GM18873 (cell line): ENCODE measurements around the gene GALNT15.

Experiments used
- ATAC-seq: cut with Tn5 transposase; IDR thresholded peaks from one replicate; pipeline ENCODE4 v1.9.1; 2021; ENCODE audit warnings: mild to moderate bottlenecking, moderate library complexity, moderate number of reproducible peaks; ENCODE audit not compliant: unreplicated experiment, low FRiP score

Gene GALNT15

GRCh38 chr3:16216373-16216935 is 42.0 kb downstream of the GALNT15 start:
- no peak for ATAC-seq

GRCh38 chr3:16219777-16220176 is 45.3 kb downstream of the GALNT15 start:
- ATAC-seq = no peak

- no peak for ATAC-seq
Measured at GRCh38 chr3:16221990-16222389, 47.5 kb downstream of the GALNT15 start.

- no peak for ATAC-seq
Measured at GRCh38 chr3:16222547-16222946, 48.1 kb downstream of the GALNT15 start.

GRCh38 chr3:16224325-16224724 is 49.8 kb downstream of the GALNT15 start:
- ATAC-seq = no peak

- no peak for ATAC-seq
Measured at GRCh38 chr3:16227566-16227965, 53.1 kb downstream of the GALNT15 start.

- no peak for ATAC-seq
Measured at GRCh38 chr3:16229681-16230080, 55.2 kb downstream of the GALNT15 start.

- ATAC-seq = no peak
Measured at GRCh38 chr3:16231983-16232382, 57.5 kb downstream of the GALNT15 start.

- ATAC-seq = no peak
Measured at GRCh38 chr3:16233806-16234205, 59.3 kb downstream of the GALNT15 start.

GRCh38 chr3:16234281-16234680 is 59.8 kb downstream of the GALNT15 start:
- ATAC-seq = no peak

- no peak for ATAC-seq
Measured at GRCh38 chr3:16236030-16236639, 61.7 kb downstream of the GALNT15 start.

GRCh38 chr3:16236856-16237393 is 62.4 kb downstream of the GALNT15 start:
- no peak for ATAC-seq

- ATAC-seq = no peak
Measured at GRCh38 chr3:16239086-16239770, 64.7 kb downstream of the GALNT15 start.

GRCh38 chr3:16239780-16240179 is 65.3 kb downstream of the GALNT15 start:
- ATAC-seq = no peak

- ATAC-seq = no peak
Measured at GRCh38 chr3:16240229-16241023, 65.9 kb downstream of the GALNT15 start.

- no peak for ATAC-seq
Measured at GRCh38 chr3:16241225-16241624, 66.7 kb downstream of the GALNT15 start.

GRCh38 chr3:16242177-16242576 is 67.7 kb downstream of the GALNT15 start:
- no peak for ATAC-seq

GRCh38 chr3:16243706-16244490 is 69.4 kb downstream of the GALNT15 start:
- ATAC-seq = no peak

- no peak for ATAC-seq
Measured at GRCh38 chr3:16245609-16246008, 71.1 kb downstream of the GALNT15 start.
